Muscle of arm (tissue), 14 donors: ENCODE results near the gene ADH5. TPM values are rescaled to one million over a fixed set of nuclear protein-coding genes. Genes with fewer than 3 reads are reported as not detected.
"Not testable (repeated sequence)": the region's sequence is repeated elsewhere in the genome, so short reads cannot be mapped to it uniquely, and the experiment has no call there.

ENCODE experiments used
- DNase-seq: peaks from one replicate; pipeline ENCODE4 v3.0.0-alpha.2; 2013
- long read RNA-seq, 11 donors: transcript quantifications; one replicate each; lab custom pipeline, GENCODE V29; 2026
- polyA plus RNA-seq, 12 donors: library from polyadenylated mRNA; unstranded; fragments of 120-200 nt; gene quantifications; one replicate each; pipeline ENCODE4 v1.2.1, GENCODE V29; 2013; ENCODE audit not compliant: insufficient read length in 12 of 12

Gene ADH5
- 100 to 1,000 TPM in 9 of 12 donors, 10 to 100 TPM in 2, not detected in 1; 85.8 to 153 (median 108) TPM for polyA plus RNA-seq
- long read RNA-seq, donor 1, transcript ADH5-201 (9 exons, 2,615 nt): major isoform, 45 of 195 reads
- long read RNA-seq, donor 1, partial matches to known transcripts: 144 of 195 reads
- long read RNA-seq, donor 1, other reads (novel, unspliced or antisense): 0 of 195 reads
- long read RNA-seq, donor 2, transcript ADH5-201 (9 exons, 2,615 nt): major isoform, 38 of 73 reads
- long read RNA-seq, donor 2, partial matches to known transcripts: 32 of 73 reads
- long read RNA-seq, donor 2, other reads (novel, unspliced or antisense): 0 of 73 reads
- long read RNA-seq, donor 3, transcript ADH5-201 (9 exons, 2,615 nt): major isoform, 20 of 45 reads
- long read RNA-seq, donor 3, partial matches to known transcripts: 24 of 45 reads
- long read RNA-seq, donor 3, other reads (novel, unspliced or antisense): 0 of 45 reads
- long read RNA-seq, donor 4, transcript ADH5-201 (9 exons, 2,615 nt): major isoform, 15 of 30 reads
- long read RNA-seq, donor 4, partial matches to known transcripts: 12 of 30 reads
- long read RNA-seq, donor 4, other reads (novel, unspliced or antisense): 0 of 30 reads
- long read RNA-seq, donor 5, transcript ADH5-201 (9 exons, 2,615 nt): major isoform, 29 of 94 reads
- long read RNA-seq, donor 5, partial matches to known transcripts: 62 of 94 reads
- long read RNA-seq, donor 5, other reads (novel, unspliced or antisense): 0 of 94 reads
- long read RNA-seq, donor 6, transcript ADH5-201 (9 exons, 2,615 nt): major isoform, 13 of 49 reads
- long read RNA-seq, donor 6, partial matches to known transcripts: 36 of 49 reads
- long read RNA-seq, donor 6, other reads (novel, unspliced or antisense): 0 of 49 reads
- long read RNA-seq, donor 7, transcript ADH5-201 (9 exons, 2,615 nt): major isoform, 13 of 31 reads
- long read RNA-seq, donor 7, partial matches to known transcripts: 15 of 31 reads
- long read RNA-seq, donor 7, other reads (novel, unspliced or antisense): 0 of 31 reads
- long read RNA-seq, donor 8, transcript ADH5-201 (9 exons, 2,615 nt): major isoform, 23 of 76 reads
- long read RNA-seq, donor 8, partial matches to known transcripts: 51 of 76 reads
- long read RNA-seq, donor 8, other reads (novel, unspliced or antisense): 0 of 76 reads
- long read RNA-seq, donor 9, transcript ADH5-201 (9 exons, 2,615 nt): major isoform, 15 of 43 reads
- long read RNA-seq, donor 9, partial matches to known transcripts: 27 of 43 reads
- long read RNA-seq, donor 9, other reads (novel, unspliced or antisense): 0 of 43 reads
- long read RNA-seq, donor 10, transcript ADH5-201 (9 exons, 2,615 nt): major isoform, 25 of 70 reads
- long read RNA-seq, donor 10, partial matches to known transcripts: 44 of 70 reads
- long read RNA-seq, donor 10, other reads (novel, unspliced or antisense): 0 of 70 reads
- long read RNA-seq, donor 11, transcript ADH5-201 (9 exons, 2,615 nt): major isoform, 33 of 70 reads
- long read RNA-seq, donor 11, partial matches to known transcripts: 34 of 70 reads
- long read RNA-seq, donor 11, other reads (novel, unspliced or antisense): 0 of 70 reads

GRCh38 chr4:99088481-99089365, at the start of gene ADH5:
Gene ADH5, minus strand, starts transcription at chr4:99088788. Its CDS starts 88 bp downstream, at chr4:99088700.
- DNase-seq: peak; percentile 87

DNA sequence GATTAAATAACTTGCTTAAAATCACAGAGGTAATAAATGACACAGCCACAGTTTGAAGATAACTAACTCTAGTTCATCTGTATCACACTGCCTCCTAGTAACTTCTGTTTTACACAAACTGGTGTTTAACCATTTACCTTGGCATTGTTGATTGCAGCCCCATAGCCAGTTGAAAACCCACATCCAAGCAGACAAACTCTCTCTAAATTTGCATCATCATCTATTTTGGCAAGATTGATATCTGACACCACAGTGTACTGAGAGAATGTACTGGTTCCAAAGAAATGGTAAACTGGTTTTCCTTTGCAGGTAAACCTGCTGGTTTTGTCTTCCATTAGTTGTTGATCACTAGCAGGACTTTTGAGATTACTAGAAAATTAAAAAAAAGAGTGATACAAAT, 47.7 kb upstream of the ADH5 start:
- DNase-seq: no peak

DNA sequence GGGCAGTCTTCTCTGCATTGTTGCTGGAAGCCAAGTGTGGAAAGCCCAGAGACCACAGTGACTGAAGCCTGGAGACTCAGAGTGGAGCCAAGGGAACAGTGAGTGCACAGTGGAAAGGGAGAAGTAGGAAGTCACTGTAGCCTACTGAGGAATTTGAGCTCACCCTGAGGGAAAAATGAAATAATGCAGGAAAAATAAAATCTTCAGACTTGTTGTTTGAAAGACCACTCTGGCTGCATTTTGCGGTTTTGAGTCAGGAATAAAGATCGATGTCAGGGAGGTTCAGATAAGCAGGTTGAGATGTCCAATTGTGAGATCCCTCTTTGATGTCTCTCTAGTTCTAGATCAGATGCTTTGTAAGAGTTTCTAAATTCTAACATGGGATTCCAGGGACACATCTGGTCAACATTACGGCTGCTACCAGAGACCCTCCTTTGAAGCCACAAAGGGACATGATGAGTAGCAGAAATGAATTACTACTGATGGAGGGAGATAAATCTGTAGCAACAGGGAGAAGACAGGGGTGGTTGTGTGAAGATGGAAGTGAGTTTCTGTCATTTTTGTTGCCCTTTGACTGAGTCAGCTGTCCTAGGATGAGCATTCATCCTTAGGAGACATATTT, 47.1 kb upstream of the ADH5 start:
- DNase-seq: no peak

- DNase-seq: no peak
These were observed 46.0 kb upstream of the ADH5 start for GRCh38 chr4:99134586-99134985.

- DNase-seq: no peak
These were observed 42.8 kb upstream of the ADH5 start for GRCh38 chr4:99131378-99131777.

DNA sequence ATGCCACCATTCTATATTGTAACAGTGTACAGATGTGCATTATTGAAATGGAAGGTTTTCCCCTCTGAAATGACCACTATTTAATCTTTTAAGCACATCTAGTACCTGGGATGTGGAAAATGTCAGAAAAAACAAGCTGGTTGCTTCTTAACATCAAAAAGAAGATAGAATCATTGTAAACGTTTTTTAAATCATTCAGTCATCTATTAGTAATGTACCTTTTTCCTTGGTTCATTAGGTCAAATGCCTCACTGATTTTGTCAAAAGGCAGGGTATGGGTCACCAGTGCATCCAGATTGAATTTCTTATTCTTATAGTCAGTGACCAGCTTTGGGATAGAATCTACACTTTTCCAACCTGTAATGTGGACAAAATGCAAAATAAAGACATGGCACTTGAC, 37.8 kb upstream of the ADH5 start:
- no peak for DNase-seq

- no peak for DNase-seq
These were observed 32.4 kb upstream of the ADH5 start for GRCh38 chr4:99121008-99121407.

DNA sequence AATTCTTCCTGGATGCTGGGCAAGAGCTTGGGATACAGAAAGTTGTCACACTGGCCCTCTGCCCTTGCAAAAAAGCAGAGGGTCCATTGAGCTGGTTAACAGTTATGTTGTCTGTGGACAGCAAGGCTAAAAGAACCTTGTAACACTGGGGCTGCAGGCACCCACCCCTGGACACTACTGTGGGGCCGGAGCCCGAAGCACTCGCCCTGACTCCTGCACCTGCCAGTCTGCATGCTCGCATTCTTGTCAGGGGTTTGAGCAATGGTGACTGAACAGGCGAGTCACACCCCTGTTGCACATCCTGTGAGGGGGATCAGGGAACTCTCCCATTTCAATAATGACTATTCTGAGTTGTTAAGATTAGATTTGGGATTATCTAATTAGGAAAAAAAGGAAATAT, 31.9 kb upstream of the ADH5 start:
- DNase-seq: no peak

GRCh38 chr4:99117876-99118693, 29.5 kb upstream of the ADH5 start:
- DNase-seq: peak; percentile 29

GRCh38 chr4:99117122-99117841, 28.7 kb upstream of the ADH5 start:
- DNase-seq: not testable (repeated sequence)

GRCh38 chr4:99109286-99109685, 20.7 kb upstream of the ADH5 start:
- not testable (repeated sequence) for DNase-seq

GRCh38 chr4:99104153-99104552, 15.6 kb upstream of the ADH5 start:
- no peak for DNase-seq

DNA sequence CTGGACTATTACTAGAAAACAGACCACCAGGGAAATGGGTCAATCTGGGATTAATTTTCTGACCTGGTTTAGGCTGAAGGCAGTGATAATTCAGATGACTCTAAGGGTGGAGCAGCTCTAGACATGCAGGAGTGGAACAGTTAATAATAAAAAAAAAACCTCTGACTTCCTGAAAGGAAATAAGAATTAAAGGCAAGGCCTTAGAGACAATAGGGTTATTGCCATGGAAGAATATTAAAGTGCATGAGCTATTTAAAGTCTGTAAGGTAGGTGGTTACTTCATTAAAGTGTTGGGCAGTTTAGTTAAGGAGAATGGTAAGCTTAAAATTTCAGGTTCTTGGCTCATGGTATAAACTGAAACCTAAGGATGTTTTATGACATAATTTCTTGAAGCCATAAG, 14.6 kb upstream of the ADH5 start:
- DNase-seq: no peak

- DNase-seq: no peak
These were observed 14.0 kb upstream of the ADH5 start for GRCh38 chr4:99102634-99103033.

GRCh38 chr4:99100876-99101275, 12.3 kb upstream of the ADH5 start:
- no peak for DNase-seq

DNA sequence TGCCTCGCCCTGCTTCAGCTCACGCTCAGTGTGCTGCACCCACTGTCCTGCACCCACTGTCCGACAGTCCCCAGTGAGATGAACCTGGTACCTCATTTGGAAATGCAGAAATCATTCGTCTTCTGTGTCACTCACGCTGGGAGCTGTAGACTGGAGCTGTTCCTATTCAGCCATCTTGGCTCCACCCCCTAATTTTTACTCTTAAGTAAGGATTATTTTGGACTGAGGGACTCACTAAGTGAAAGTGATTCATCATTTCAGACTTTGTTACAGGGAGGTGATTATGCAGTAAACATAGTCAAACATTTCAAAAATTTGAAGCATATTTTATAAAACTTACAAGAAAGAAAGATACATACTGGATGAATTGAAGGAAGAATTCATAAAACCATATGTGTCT, 11.2 kb upstream of the ADH5 start:
- DNase-seq: not testable (repeated sequence)

DNA sequence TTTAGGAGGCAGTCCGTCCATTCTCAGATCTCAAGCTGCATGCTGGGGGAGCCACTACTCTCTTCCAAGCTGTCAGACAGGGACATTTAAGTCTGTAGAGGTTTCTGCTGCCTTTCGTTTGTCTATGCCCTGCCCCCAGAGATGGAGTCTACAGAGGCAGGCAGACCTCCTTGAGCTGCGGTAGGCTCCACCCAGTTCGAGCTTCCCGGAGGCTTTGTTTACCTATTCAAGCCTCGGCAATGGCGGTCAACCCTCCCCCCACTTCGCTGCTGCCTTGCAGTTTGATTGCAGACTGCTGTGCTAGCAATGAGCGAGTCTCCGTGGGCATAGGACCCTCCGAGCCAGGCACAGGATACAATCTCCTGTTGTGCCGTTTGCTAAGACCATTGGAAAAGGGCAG, 10.7 kb upstream of the ADH5 start:
- DNase-seq: no peak

GRCh38 chr4:99091841-99092240, 3.3 kb upstream of the ADH5 start:
- DNase-seq: not testable (repeated sequence)
